HTERT RPE-1 (cell line): Measurements from ENCODE around the gene EXOC6B.

ENCODE experiments used
- in situ Hi-C: fragments of 300-500 bp; cut with MboI; formaldehyde crosslinking; loops from 4 replicates; pipeline ENCODE4 v1.14.3; 2020; ENCODE audit warnings: low sequenced_read_pairs

The EXOC6B gene

GRCh38 chr2:72394541-72395070 lies 431.2 kb downstream of the EXOC6B start:
- in situ Hi-C loops, result no loop called here

- in situ Hi-C loops, result no loop called here
Observed at GRCh38 chr2:72389447-72389846, 436.4 kb downstream of the EXOC6B start.

GRCh38 chr2:72388263-72388662 lies 437.6 kb downstream of the EXOC6B start:
- in situ Hi-C loops, result no loop called here

GRCh38 chr2:72386288-72386687 lies 439.5 kb downstream of the EXOC6B start:
- in situ Hi-C loops, result no loop called here

GRCh38 chr2:72378753-72379348 lies 447.0 kb downstream of the EXOC6B start:
- in situ Hi-C loops, result no loop called here

- in situ Hi-C loops, result no loop called here
Observed at GRCh38 chr2:72367530-72368225, 458.2 kb downstream of the EXOC6B start.

- in situ Hi-C loops, result no loop called here
Observed at GRCh38 chr2:72363406-72363805, 462.4 kb downstream of the EXOC6B start.

- in situ Hi-C loops, result no loop called here
Observed at GRCh38 chr2:72362733-72363132, 463.1 kb downstream of the EXOC6B start.

GRCh38 chr2:72361521-72361920 lies 464.3 kb downstream of the EXOC6B start:
- in situ Hi-C loops, result no loop called here

GRCh38 chr2:72361042-72361441 lies 464.8 kb downstream of the EXOC6B start:
- in situ Hi-C loops, result no loop called here

GRCh38 chr2:72350852-72351251 lies 475.0 kb downstream of the EXOC6B start:
- in situ Hi-C loops, result no loop called here

- in situ Hi-C loops, result no loop called here
Observed at GRCh38 chr2:72349016-72349415, 476.8 kb downstream of the EXOC6B start.

- in situ Hi-C loops, result no loop called here
Observed at GRCh38 chr2:72347081-72347480, 478.8 kb downstream of the EXOC6B start.

- in situ Hi-C loops, result no loop called here
Observed at GRCh38 chr2:72341639-72342038, 484.2 kb downstream of the EXOC6B start.

GRCh38 chr2:72340665-72341064 lies 485.2 kb downstream of the EXOC6B start:
- in situ Hi-C loops, result no loop called here

GRCh38 chr2:72338076-72338475 lies 487.8 kb downstream of the EXOC6B start:
- in situ Hi-C loops, result no loop called here

- in situ Hi-C loops, result no loop called here
Observed at GRCh38 chr2:72332720-72333119, 493.1 kb downstream of the EXOC6B start.

- in situ Hi-C loops, result no loop called here
Observed at GRCh38 chr2:72330652-72331051, 495.2 kb downstream of the EXOC6B start.

GRCh38 chr2:72326759-72327158 lies 499.1 kb downstream of the EXOC6B start:
- in situ Hi-C loops, result no loop called here

GRCh38 chr2:72325592-72326422 lies 500.0 kb downstream of the EXOC6B start:
- in situ Hi-C loops, result no loop called here

- in situ Hi-C loops, result no loop called here
Observed at GRCh38 chr2:72316774-72317173, 509.1 kb downstream of the EXOC6B start.
